ENCODE data around the gene MEGF11.

MEGF11 gene

DNA sequence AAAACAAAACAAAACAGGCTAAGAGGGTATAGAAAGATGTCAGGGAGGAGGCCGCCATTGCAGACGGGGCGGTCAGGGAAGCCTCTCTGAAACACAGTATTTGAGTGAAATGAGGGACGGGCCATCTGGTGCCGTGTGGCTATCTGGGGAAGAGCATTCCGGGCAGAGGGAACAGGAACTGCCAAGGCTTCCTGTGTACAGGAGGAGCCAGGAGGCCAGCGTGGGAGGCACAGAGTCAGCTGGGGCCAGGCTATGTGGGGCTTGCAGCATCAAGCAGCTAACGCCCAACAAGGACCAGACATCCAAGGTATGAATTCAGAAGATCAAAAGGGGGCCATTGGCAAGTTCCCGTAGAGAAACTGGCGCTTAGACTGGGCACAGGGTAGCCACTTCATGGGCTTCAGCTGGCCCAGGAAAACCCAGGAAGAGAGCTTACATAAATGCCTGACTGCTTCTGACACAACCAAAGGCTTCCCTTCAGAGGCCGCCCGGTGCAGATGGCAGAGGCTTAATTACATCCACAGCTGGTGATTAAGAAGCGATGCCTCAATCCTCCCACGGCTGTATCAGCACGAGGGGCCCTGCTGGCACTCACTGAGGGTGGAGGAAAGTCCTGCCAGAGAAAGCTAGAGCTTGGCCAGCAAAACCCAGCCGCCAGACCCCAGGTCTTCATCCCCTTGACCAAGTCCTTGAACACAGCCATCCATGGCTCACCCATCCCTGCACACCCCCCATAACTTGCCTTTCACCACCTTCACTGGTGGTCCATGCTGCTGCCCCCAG is 144.9 kb downstream of the MEGF11 start:
- Mint-ChIP-seq H3K4me1 (peaks cover 32% of the 10 kb centered on the region), H3K36me3 (ENCODE audit: low read depth) (no peaks in the 10 kb centered on the region), H3K4me3 (no peak overlapping the region), H3K9me3 (no peaks in the 10 kb centered on the region), H3K27me3 (ENCODE audit: low read depth, poor library complexity) (peaks cover 53% of the 10 kb centered on the region), H3K27ac (no peak overlapping the region)
- TF ChIP-seq, protein P1, sequence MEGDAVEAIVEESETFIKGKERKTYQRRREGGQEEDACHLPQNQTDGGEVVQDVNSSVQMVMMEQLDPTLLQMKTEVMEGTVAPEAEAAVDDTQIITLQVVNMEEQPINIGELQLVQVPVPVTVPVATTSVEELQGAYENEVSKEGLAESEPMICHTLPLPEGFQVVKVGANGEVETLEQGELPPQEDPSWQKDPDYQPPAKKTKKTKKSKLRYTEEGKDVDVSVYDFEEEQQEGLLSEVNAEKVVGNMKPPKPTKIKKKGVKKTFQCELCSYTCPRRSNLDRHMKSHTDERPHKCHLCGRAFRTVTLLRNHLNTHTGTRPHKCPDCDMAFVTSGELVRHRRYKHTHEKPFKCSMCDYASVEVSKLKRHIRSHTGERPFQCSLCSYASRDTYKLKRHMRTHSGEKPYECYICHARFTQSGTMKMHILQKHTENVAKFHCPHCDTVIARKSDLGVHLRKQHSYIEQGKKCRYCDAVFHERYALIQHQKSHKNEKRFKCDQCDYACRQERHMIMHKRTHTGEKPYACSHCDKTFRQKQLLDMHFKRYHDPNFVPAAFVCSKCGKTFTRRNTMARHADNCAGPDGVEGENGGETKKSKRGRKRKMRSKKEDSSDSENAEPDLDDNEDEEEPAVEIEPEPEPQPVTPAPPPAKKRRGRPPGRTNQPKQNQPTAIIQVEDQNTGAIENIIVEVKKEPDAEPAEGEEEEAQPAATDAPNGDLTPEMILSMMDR (IDR thresholded peaks at IDR 0.05) = no peak
- no peak for DNase-seq

DNA sequence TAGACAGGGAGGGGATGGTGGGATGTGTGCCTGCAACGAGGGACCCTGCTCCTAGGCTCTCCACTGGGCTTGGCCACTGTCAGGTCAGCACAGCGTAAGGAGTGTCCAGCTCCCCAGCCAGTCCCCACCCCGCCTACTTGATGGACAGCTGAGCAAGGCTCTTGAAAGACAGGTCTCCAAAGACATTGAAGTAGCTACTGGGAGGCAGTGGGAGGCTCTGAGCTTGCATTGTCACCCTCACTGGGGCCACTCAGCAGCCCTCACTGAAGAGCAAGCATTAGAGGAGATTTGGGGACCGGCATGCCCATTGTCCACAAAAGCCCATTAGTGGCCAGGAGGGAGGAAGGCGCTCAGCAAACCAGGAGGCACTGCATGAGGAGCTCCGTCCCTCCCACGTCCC is 146.5 kb downstream of the MEGF11 start:
- TF ChIP-seq, protein P1 (IDR thresholded peaks at IDR 0.05) = no peak
- Mint-ChIP-seq H3K4me3 (no peak overlapping the region), H3K27me3 (ENCODE audit: low read depth, poor library complexity) (peaks cover 45% of the 10 kb centered on the region), H3K4me1 (peaks cover 32% of the 10 kb centered on the region), H3K27ac (no peak overlapping the region), H3K9me3 (no peaks in the 10 kb centered on the region), H3K36me3 (ENCODE audit: low read depth) (no peaks in the 10 kb centered on the region)
- no peak for DNase-seq

DNA sequence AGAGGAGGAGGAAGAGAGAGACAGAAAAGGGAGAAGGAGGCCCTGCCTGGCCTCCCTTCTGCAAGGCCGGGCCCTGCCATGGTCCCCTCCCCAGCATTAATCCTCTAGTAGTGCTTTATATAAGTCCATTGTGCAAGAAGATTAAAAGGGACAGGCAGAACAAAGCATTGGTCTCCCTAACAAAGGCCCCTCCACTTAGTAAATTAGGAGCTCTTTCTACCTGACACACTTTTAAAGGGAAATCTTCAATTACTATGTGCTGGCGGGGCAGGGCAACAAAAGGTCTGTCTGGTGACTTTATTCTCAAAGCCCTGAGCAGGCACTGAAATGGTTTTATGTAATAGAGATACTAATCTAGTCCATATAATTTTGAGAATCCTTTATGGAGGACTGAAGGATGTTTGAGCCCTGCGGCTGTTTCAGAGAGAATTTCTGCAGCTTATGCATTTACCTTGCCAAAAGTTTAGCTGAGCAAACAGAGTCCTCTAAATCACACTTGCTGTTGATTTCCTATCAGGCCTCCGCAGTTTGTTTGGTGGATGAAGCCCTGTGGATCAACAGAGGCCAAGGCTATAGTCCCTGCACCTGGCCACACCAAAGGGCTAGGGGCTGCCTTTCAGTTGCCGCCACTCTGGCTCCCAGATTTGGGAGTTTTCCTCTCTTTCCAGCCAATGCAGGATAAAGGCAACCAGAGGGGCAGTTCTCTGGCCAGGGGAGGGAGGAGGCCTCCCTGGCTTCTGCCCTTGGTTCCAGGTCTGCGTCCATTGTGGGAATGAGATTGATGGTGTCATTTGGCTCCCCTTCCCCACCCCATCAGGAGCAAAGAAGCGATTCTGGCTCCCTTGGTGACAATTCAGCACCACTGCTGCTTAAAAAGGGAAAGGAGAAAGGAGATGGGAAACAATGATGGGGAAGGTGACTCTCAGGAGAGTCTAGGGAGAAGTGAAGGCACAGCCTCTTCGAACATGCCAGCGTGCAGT is 148.0 kb downstream of the MEGF11 start:
- no peaks in the 10 kb centered on the region for H3K36me3 Mint-ChIP-seq (ENCODE audit: low read depth)
- DNase-seq = no peak
- H3K4me1 Mint-ChIP-seq = peaks cover 45% of the 10 kb centered on the region
- H3K27me3 Mint-ChIP-seq (ENCODE audit: low read depth, poor library complexity) = peaks cover 30% of the 10 kb centered on the region
- TF ChIP-seq, protein P1 (IDR thresholded peaks at IDR 0.05) = no peak
- no peaks in the 10 kb centered on the region for H3K9me3 Mint-ChIP-seq
- no peak overlapping the region for H3K27ac Mint-ChIP-seq
- H3K4me3 Mint-ChIP-seq = no peak overlapping the region

DNA sequence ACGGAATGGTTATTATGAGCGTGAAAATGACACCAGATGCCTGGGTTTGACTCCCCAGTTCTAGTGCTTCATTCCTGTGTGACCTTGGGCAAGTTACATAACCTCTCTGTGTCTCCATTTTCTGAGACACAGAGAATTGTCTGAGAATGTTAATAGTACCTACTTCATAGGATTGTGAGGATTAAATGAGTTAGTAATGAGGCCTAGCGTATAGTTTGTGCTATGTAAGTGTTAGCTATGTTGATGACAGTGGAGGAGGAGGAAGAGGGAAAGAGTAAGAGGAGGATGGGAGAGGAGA is 150.3 kb downstream of the MEGF11 start:
- H3K27ac Mint-ChIP-seq = no peak overlapping the region
- H3K4me3 Mint-ChIP-seq = no peak overlapping the region
- H3K27me3 Mint-ChIP-seq (ENCODE audit: low read depth, poor library complexity) = peaks cover 17% of the 10 kb centered on the region
- no peaks in the 10 kb centered on the region for H3K9me3 Mint-ChIP-seq
- no peak for DNase-seq
- H3K4me1 Mint-ChIP-seq = peaks cover 46% of the 10 kb centered on the region
- H3K36me3 Mint-ChIP-seq (ENCODE audit: low read depth) = no peaks in the 10 kb centered on the region
- TF ChIP-seq, protein P1 (IDR thresholded peaks at IDR 0.05) = no peak

DNA sequence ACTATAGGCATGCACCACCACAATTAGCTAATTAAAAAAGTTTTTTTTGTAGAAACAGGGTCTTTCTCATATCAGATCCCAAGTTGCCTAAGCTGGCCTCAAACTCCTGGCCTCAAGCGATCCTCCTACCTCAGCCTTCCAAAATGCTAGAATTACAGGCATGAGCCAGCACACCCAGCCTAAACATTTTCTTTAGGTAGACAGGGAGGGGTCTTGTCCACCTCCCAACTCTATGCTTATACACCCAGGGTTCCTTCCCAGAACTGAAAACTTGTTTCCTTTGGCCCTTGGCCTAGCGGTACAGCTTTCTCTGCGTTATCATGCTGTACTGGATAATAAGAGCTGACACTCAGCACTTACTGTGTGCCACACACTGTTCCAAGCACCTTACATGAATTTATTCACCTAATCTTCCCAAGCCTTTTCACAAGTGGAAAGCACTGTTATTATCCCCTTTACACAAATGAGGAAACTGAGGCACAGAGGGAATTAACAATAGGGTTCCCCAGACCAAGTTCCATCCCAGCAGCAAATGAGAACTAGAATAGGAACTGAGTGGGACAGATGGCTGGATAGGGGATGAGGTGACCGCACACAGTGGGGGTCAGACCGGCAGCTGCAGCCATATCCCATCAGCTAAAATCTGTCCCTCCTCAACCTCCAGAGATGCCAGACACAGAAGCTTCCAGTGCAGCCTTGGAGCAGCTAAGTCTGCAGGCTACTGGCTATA is 150.8 kb downstream of the MEGF11 start:
- TF ChIP-seq, protein P1 (IDR thresholded peaks at IDR 0.05) = no peak
- H3K36me3 Mint-ChIP-seq (ENCODE audit: low read depth) = no peaks in the 10 kb centered on the region
- H3K27ac Mint-ChIP-seq = no peak overlapping the region
- no peak overlapping the region for H3K4me3 Mint-ChIP-seq
- peaks cover 46% of the 10 kb centered on the region for H3K4me1 Mint-ChIP-seq
- no peak for DNase-seq
- no peaks in the 10 kb centered on the region for H3K9me3 Mint-ChIP-seq
- peaks cover 15% of the 10 kb centered on the region for H3K27me3 Mint-ChIP-seq (ENCODE audit: low read depth, poor library complexity)

Data from nephron progenitor cell (in vitro differentiated cells).